Measurements from ENCODE around the gene STRA8. TPM values are rescaled to one million over a fixed set of nuclear protein-coding genes. Genes with fewer than 3 reads are reported as not detected.

Gene STRA8
- total RNA-seq, 2 donors from 2014 or later = not detected

GRCh38 chr7:135258585-135258984 is 24.9 kb downstream of the STRA8 start:
- intact Hi-C loops (cut with DNase I) = no loop called here
- no peak for DNase-seq (ENCODE audit: low spot score)

GRCh38 chr7:135259702-135260101 is 26.1 kb downstream of the STRA8 start:
- intact Hi-C loops (cut with DNase I) = no loop called here
- no peak for DNase-seq (ENCODE audit: low spot score)

GRCh38 chr7:135260470-135260869 is 26.8 kb downstream of the STRA8 start:
- intact Hi-C loops (cut with DNase I) = no loop called here

GRCh38 chr7:135260930-135261721 is 27.5 kb downstream of the STRA8 start:
- no peak for DNase-seq (ENCODE audit: low spot score)
- intact Hi-C loops (cut with DNase I) = no loop called here

More at GRCh38 chr7:135260470-135260869, 26.8 kb downstream of the STRA8 start:
- no peak for DNase-seq (ENCODE audit: low spot score)

GRCh38 chr7:135262623-135263320 is 29.1 kb downstream of the STRA8 start:
- intact Hi-C loops (cut with DNase I) = no loop called here
- no peak for DNase-seq (ENCODE audit: low spot score)

GRCh38 chr7:135263321-135263970 is 29.8 kb downstream of the STRA8 start:
- DNase-seq (ENCODE audit: low spot score) = no peak
- intact Hi-C loops (cut with DNase I) = no loop called here

- intact Hi-C loops (cut with DNase I) = no loop called here
- DNase-seq (ENCODE audit: low spot score) = no peak
Observed at GRCh38 chr7:135265637-135266036, 32.0 kb downstream of the STRA8 start.

GRCh38 chr7:135269921-135270320 is 36.3 kb downstream of the STRA8 start:
- intact Hi-C loops (cut with DNase I) = no loop called here
- no peak for DNase-seq (ENCODE audit: low spot score)

GRCh38 chr7:135270577-135271254 is 37.1 kb downstream of the STRA8 start:
- DNase-seq (ENCODE audit: low spot score) = no peak
- intact Hi-C loops (cut with DNase I) = no loop called here

- intact Hi-C loops (cut with DNase I) = no loop called here
- no peak for DNase-seq (ENCODE audit: low spot score)
Observed at GRCh38 chr7:135271255-135271615, 37.6 kb downstream of the STRA8 start.

GRCh38 chr7:135272303-135272702 is 38.7 kb downstream of the STRA8 start:
- DNase-seq (ENCODE audit: low spot score) = no peak
- intact Hi-C loops (cut with DNase I) = no loop called here

GRCh38 chr7:135273581-135273980 is 39.9 kb downstream of the STRA8 start:
- DNase-seq (ENCODE audit: low spot score) = no peak
- intact Hi-C loops (cut with DNase I) = no loop called here

- no peak for DNase-seq (ENCODE audit: low spot score)
- intact Hi-C loops (cut with DNase I) = no loop called here
Observed at GRCh38 chr7:135274495-135275268, 41.0 kb downstream of the STRA8 start.

GRCh38 chr7:135275971-135276580 is 42.4 kb downstream of the STRA8 start:
- no peak for DNase-seq (ENCODE audit: low spot score)
- intact Hi-C loops (cut with DNase I) = no loop called here

GRCh38 chr7:135277161-135277560 is 43.5 kb downstream of the STRA8 start:
- intact Hi-C loops (cut with DNase I) = no loop called here
- DNase-seq (ENCODE audit: low spot score) = no peak

GRCh38 chr7:135281363-135281949 is 47.8 kb downstream of the STRA8 start:
- intact Hi-C loops (cut with DNase I) = loop anchor here (5.0 to 10.0 kb wide), 3 partner anchors 273 to 363 kb away; partner anchors contain the start of gene NUP205 (in 2 of the 2)
- DNase-seq (ENCODE audit: low spot score) = no peak

- intact Hi-C loops (cut with DNase I) = loop anchor here (5.0 to 10.0 kb wide), 3 partner anchors 272 to 362 kb away; partner anchors contain the start of gene NUP205 (in 2 of the 2)
- no peak for DNase-seq (ENCODE audit: low spot score)
Observed at GRCh38 chr7:135282561-135283254, 49.1 kb downstream of the STRA8 start.

Data from posterior vena cava (tissue), 2 donors.